ENCODE data around the gene MNAT1. TPM values are rescaled to one million over a fixed set of nuclear protein-coding genes. Genes with fewer than 3 reads are reported as not detected.

Gene MNAT1
- 27.6 and 70.2 TPM in 2 replicates for total RNA-seq (2011; cell fraction: chromatin; rRNA removed; ENCODE audit: low replicate concordance)
- 17.8 and 22.8 TPM in 2 replicates for total RNA-seq (2011; cell fraction: nucleolus; rRNA removed)
- total RNA-seq (2011; cell fraction: nucleoplasm; rRNA removed) = 36.1 and 57.1 TPM in 2 replicates
- total RNA-seq (2014; rRNA removed) (41.7 and 45.6 TPM in 2 replicates), total RNA-seq (2014; rRNA removed; fragmentation: Illumina TruSeq; extraction: Trizol) (61.9 and 70.9 TPM in 2 replicates), total RNA-seq (2015; rRNA removed; fragmentation: Illumina TruSeq; extraction: Trizol) (64.8 and 68.0 TPM in 2 replicates), total RNA-seq (2021) (37.8 and 38.4 TPM in 2 replicates), polyA plus RNA-seq (2011; rRNA removed) (54.9 and 58.0 TPM in 2 replicates), polyA plus RNA-seq (2014; fragmentation: Illumina TruSeq; extraction: Trizol) (52.5 and 60.4 TPM in 2 replicates), polyA plus RNA-seq (2014; fragmentation: Nextera tagmentation; extraction: Ambion mirVana) (10 to 100 TPM; 75.6 to 83.3 TPM), polyA plus RNA-seq (2014; rRNA removed) (51.1 and 51.8 TPM in 2 replicates), polyA minus RNA-seq (2011; rRNA and poly(A)+ RNA removed) (41.3 and 49.7 TPM in 2 replicates), Bru-seq, nascent RNA (percentile 69 among the genes with signal in this experiment), BruChase-seq, experiment 1, labeled RNA remaining after a 2-hour chase (percentile 77 among the genes with signal in this experiment), BruChase-seq, experiment 2, labeled RNA remaining after a 6-hour chase (percentile 76 among the genes with signal in this experiment)
- 25.2 and 37.5 TPM in 2 replicates for polyA plus RNA-seq (2011; cell fraction: cytosol; rRNA removed)
- polyA plus RNA-seq (2011; cell fraction: nucleus; rRNA removed) = 11.6 and 21.1 TPM in 2 replicates
- polyA plus RNA-seq (2012) = 33.4 and 36.6 TPM in 2 replicates
- polyA minus RNA-seq (2011; cell fraction: cytosol; rRNA and poly(A)+ RNA removed) = 15.3 and 18.1 TPM in 2 replicates
- 22.3 and 49.9 TPM in 2 replicates for polyA minus RNA-seq (2011; cell fraction: nucleus; rRNA and poly(A)+ RNA removed)
- long read RNA-seq, experiment 1, transcript MNAT1-201 (8 exons, 2,635 nt) = major isoform, 53 of 77 reads
- long read RNA-seq, experiment 1, partial matches to known transcripts = 12 of 77 reads
- long read RNA-seq, experiment 1, other reads (novel, unspliced or antisense) = 10 of 77 reads
- long read RNA-seq, experiment 2, transcript MNAT1-201 (8 exons, 2,635 nt) = major isoform, 27 of 31 reads
- long read RNA-seq, experiment 2, partial matches to known transcripts = 2 of 31 reads
- long read RNA-seq, experiment 2, other reads (novel, unspliced or antisense) = 2 of 31 reads
- long read RNA-seq, experiment 3, transcript MNAT1-208 (4 exons, 1,097 nt) = major isoform, 7 of 19 reads
- long read RNA-seq, experiment 3, partial matches to known transcripts = 7 of 19 reads
- long read RNA-seq, experiment 3, other reads (novel, unspliced or antisense) = 2 of 19 reads

- Histone ChIP-seq H3K4me1 (replicated peaks in 1 of 2; ENCODE audit: control insufficient read depth in 2 of 2, insufficient read depth in 2 of 2, low read length in 2 of 2) (peaks cover 0 to 4% of the 10 kb centered on the region in 2 experiments; a peak in 1 of 5 replicates), H4K20me1 (replicated peaks; ENCODE audit: control insufficient read depth, insufficient read depth, low read length) (no peaks in the 10 kb centered on the region), H3K27me3 (ENCODE audit: control insufficient read depth in 2 of 2, insufficient read depth in 2 of 2, low read length in 2 of 2) (no peaks in the 10 kb centered on the region), H3K9ac (ENCODE audit: insufficient read depth in 1 of 2, low read depth in 2 of 2, low read length in 2 of 2) (peak within 1 kb of the TSS; percentile 91 to 95), H3K4me3 (peak within 1 kb of the TSS; percentile 91), H3K4me2 (ENCODE audit: insufficient read depth, low read length) (peak within 1 kb of the TSS; percentile 92), H3K27ac (ENCODE audit: extremely low read depth, low read depth, low read length) (peak within 1 kb of the TSS; percentile 77), H3K9me3 (replicated peaks; ENCODE audit: control insufficient read depth, insufficient read depth, low read depth, low read length) (no peaks in the 10 kb centered on the region), H2AFZ (ENCODE audit: low read depth, low read length) (peak within 1 kb of the TSS; percentile 99), H3K79me2 (ENCODE audit: control insufficient read depth, insufficient read depth, low read length) (peaks cover 45% of the 10 kb centered on the region), H3K36me3 (ENCODE audit: control insufficient read depth, insufficient read depth, low read length) (no peaks in the 10 kb centered on the region), H3K9me1 (ENCODE audit: control insufficient read depth, insufficient read depth, low read length) (no peaks in the 10 kb centered on the region)
- peak; percentile 93 for ATAC-seq
- intact Hi-C loops (cut with micrococcal nuclease) = no loop called here
- in situ Hi-C loops (cut with MboI) = no loop called here
- FAIRE-seq = peak; percentile 61
- CTCF ChIA-PET (ENCODE audit: low intra/inter-chr PET ratio) = no interaction called here
- BruUV-seq (replicated peaks) = TSS peak; percentile 78
- POLR2A ChIA-PET = no interaction called here
- peak; percentile 25 to 82 (median 42) for DNase-seq (ENCODE audit: extremely low read depth in 1 of 4, low spot score in 3 of 4)
- 2% methylated on average over 21 of the region's 33 CpGs for WGBS (ENCODE audit: insufficient coverage, low coverage, missing lambda C conversion rate)
- TF ChIP-seq, protein P1, sequence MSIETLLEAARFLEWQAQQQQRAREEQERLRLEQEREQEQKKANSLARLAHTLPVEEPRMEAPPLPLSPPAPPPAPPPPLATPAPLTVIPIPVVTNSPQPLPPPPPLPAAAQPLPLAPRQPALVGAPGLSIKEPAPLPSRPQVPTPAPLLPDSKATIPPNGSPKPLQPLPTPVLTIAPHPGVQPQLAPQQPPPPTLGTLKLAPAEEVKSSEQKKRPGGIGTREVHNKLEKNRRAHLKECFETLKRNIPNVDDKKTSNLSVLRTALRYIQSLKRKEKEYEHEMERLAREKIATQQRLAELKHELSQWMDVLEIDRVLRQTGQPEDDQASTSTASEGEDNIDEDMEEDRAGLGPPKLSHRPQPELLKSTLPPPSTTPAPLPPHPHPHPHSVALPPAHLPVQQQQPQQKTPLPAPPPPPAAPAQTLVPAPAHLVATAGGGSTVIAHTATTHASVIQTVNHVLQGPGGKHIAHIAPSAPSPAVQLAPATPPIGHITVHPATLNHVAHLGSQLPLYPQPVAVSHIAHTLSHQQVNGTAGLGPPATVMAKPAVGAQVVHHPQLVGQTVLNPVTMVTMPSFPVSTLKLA (conservative IDR thresholded peaks at IDR 0.05) = peak; percentile 21 to 55; a peak in 1 of 4 replicates
- peak; percentile 99 for TF ChIP-seq GTF2E2 (tag; IDR thresholded peaks at IDR 0.05)
- no peak for TF ChIP-seq BRCA1 (IDR thresholded peaks at IDR 0.05)
- TF ChIP-seq BRCA1 (CRISPR knock-in tag; IDR thresholded peaks at IDR 0.05) = no peak
- TF ChIP-seq, protein P2, sequence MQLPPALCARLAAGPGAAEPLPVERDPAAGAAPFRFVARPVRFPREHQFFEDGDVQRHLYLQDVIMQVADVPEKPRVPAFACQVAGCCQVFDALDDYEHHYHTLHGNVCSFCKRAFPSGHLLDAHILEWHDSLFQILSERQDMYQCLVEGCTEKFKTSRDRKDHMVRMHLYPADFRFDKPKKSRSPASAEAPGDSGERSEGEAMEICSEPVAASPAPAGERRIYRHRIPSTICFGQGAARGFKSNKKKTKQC (CRISPR knock-in tag; IDR thresholded peaks at IDR 0.05) = 0 out of 2 replicates have a peak, but pooled peaks have one; percentile 32
- TF ChIP-seq SOX6 (IDR thresholded peaks at IDR 0.05) = 0 out of 2 replicates have a peak, but pooled peaks have one; percentile 33
- no peak for TF ChIP-seq ELF2 (CRISPR knock-in tag; IDR thresholded peaks at IDR 0.05)
- TF ChIP-seq RBM14 (IDR thresholded peaks at IDR 0.05; ENCODE audit: borderline replicate concordance, insufficient read depth, low read depth, low read length) = no peak
- TF ChIP-seq, protein P3, sequence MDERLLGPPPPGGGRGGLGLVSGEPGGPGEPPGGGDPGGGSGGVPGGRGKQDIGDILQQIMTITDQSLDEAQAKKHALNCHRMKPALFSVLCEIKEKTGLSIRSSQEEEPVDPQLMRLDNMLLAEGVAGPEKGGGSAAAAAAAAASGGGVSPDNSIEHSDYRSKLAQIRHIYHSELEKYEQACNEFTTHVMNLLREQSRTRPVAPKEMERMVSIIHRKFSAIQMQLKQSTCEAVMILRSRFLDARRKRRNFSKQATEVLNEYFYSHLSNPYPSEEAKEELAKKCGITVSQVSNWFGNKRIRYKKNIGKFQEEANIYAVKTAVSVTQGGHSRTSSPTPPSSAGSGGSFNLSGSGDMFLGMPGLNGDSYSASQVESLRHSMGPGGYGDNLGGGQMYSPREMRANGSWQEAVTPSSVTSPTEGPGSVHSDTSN (CRISPR knock-in tag; IDR thresholded peaks at IDR 0.05; ENCODE audit: low read depth) = no peak
- TF ChIP-seq, protein P3 (tag; conservative IDR thresholded peaks at IDR 0.05; ENCODE audit: low read depth) = peak; percentile 55
- TF ChIP-seq IFI16 (CRISPR knock-in tag; IDR thresholded peaks at IDR 0.05) = no peak
These were observed at the start of gene MNAT1 for GRCh38 chr14:60734465-60735242. Gene MNAT1, plus strand, starts transcription at chr14:60734761. Its CDS starts 102 bp downstream, at chr14:60734863.

Measured in K562 (cell line).